Kidney (tissue), 14 donors: ENCODE measurements around the gene RAB3C. TPM values are rescaled to one million over a fixed set of nuclear protein-coding genes. Genes with fewer than 3 reads are reported as not detected.

Source experiments
- DNase-seq, 5 donors: peaks; one replicate each; pipeline ENCODE4 v3.0.0-alpha.2; 2013 to 2020
- FAIRE-seq: peaks from 2 replicates; lab custom pipeline; 2012; peaks lifted over from hg19 to GRCh38; lab: Jason Lieb, UNC
- H3K27ac ChIP-seq, 2 donors: one replicate each; pipeline ENCODE4 v1.7.0; 2013; ENCODE audit warnings: low read depth in 2 of 2, low read length in 2 of 2, inconsistent platforms in 1 of 2
- H3K27me3 ChIP-seq: one replicate; pipeline ENCODE4 v1.7.1; 2013; ENCODE audit warnings: low read length, inconsistent platforms; ENCODE audit not compliant: control insufficient read depth, insufficient read depth
- H3K36me3 ChIP-seq, 3 donors: one replicate each; pipeline versions ENCODE4 v1.7.0 to v1.7.1; 2013; ENCODE audit warnings: low read length in 3 of 3, control low read depth in 1 of 3, inconsistent platforms in 1 of 3; ENCODE audit not compliant: insufficient read depth in 3 of 3, control insufficient read depth in 2 of 3
- H3K4me1 ChIP-seq, 3 donors: one replicate each; pipeline versions ENCODE4 v1.7.0 to v1.7.1; 2013; ENCODE audit warnings: low read length in 3 of 3, inconsistent platforms in 1 of 3, low read depth in 1 of 3; ENCODE audit not compliant: control insufficient read depth in 2 of 3, insufficient read depth in 2 of 3
- H3K4me3 ChIP-seq, 3 donors: one replicate each; pipeline versions ENCODE4 v1.7.0 to v1.8.1; 2013; ENCODE audit warnings: low read length in 3 of 3, control low read depth in 1 of 3, inconsistent platforms in 1 of 3
- H3K9ac ChIP-seq, 3 donors: one replicate each; pipeline versions ENCODE4 v1.7.0 to v1.7.1; 2013; ENCODE audit warnings: low read length in 3 of 3, control low read depth in 1 of 3, inconsistent platforms in 1 of 3
- H3K9me3 ChIP-seq, 3 donors: one replicate each; pipeline versions ENCODE4 v1.7.0 to v1.7.1; 2013; ENCODE audit warnings: low read length in 3 of 3, control low read depth in 1 of 3, inconsistent platforms in 1 of 3; ENCODE audit not compliant: control insufficient read depth in 2 of 3, insufficient read depth in 1 of 3
- CTCF ChIP-seq: IDR thresholded peaks from 3 replicates; pipeline ENCODE4 v1.5.1; 2012; ENCODE audit warnings: mild to moderate bottlenecking, moderate library complexity, borderline replicate concordance; ENCODE audit not compliant: insufficient read depth; ENCODE audit errors: extremely low read depth
- intact Hi-C: fragments of 100-400 bp; cut with DNase I; formaldehyde crosslinking; loops from one replicate; pipeline ENCODE4 v1.11.1; 2022
- polyA plus RNA-seq: library from polyadenylated mRNA; stranded (reverse); fragments of 350-450 nt; fragmentation: Illumina TruSeq; extraction: RNeasy Lipid Tissue Mini Kit (QIAGEN cat#74804); gene quantifications from one replicate; pipeline ENCODE4 v1.2.3, GENCODE V29; 2014; ENCODE audit warnings: low read depth, low replicate concordance; ENCODE audit not compliant: insufficient read depth
- total RNA-seq: library from RNA; stranded (reverse); fragmentation: NEBNext Ultra II Directional; extraction: Animal tissue kit (Norgen Biotek cat#: 25700); gene quantifications from one replicate; pipeline ENCODE4 v1.2.1, GENCODE V29; 2021
- donor health status: control.
- donor health status: control.
- donor health status: control.
- donor health status: control.
- donor health status: control.
- donor health status: DM: yes; HTN: yes; CAD: no.
- donor health status: Normal renal cell carcinoma (clear cell type).

RAB3C gene
- total and polyA plus RNA-seq, 2 donors from 2014 or later = 3.7 TPM; not detected in 1

GRCh38 chr5:58582019-58582802, 664 bp upstream of the RAB3C start:
- Histone ChIP-seq H3K9ac (peak overlapping the region; percentile 6 to 70 (median 22)), H3K4me1 (peaks cover 0 to 7% (median 7%) of the 10 kb centered on the region in 3 donors), H3K27ac (no peak overlapping the region), H3K4me3 (peak overlapping the region; percentile 79 to 83 (median 82)), H3K9me3 (peaks cover 0 to 2% (median 0%) of the 10 kb centered on the region in 3 donors), H3K27me3 (peaks cover 5% of the 10 kb centered on the region), H3K36me3 (no peaks in the 10 kb centered on the region)
- intact Hi-C loops = no loop called here
- FAIRE-seq = no peak
- DNase-seq = peak in 3 of 5 donors; percentile 12 to 55 (median 15)
- no peak for TF ChIP-seq CTCF

- FAIRE-seq = no peak
- TF ChIP-seq CTCF = no peak
- Histone ChIP-seq H3K4me3 (no peak overlapping the region), H3K4me1 (no peaks in the 10 kb centered on the region), H3K27ac (no peak overlapping the region), H3K9ac (no peak overlapping the region), H3K36me3 (no peaks in the 10 kb centered on the region), H3K27me3 (no peaks in the 10 kb centered on the region), H3K9me3 (no peaks in the 10 kb centered on the region)
- intact Hi-C loops = no loop called here
- DNase-seq = no peak
These were observed 13.1 kb downstream of the RAB3C start for GRCh38 chr5:58595952-58596351.

- no peak for FAIRE-seq
- Histone ChIP-seq H3K4me1 (no peaks in the 10 kb centered on the region), H3K4me3 (no peak overlapping the region), H3K27me3 (no peaks in the 10 kb centered on the region), H3K27ac (no peak overlapping the region), H3K9me3 (no peaks in the 10 kb centered on the region), H3K36me3 (no peaks in the 10 kb centered on the region), H3K9ac (no peak overlapping the region)
- TF ChIP-seq CTCF = no peak
- DNase-seq = no peak
- intact Hi-C loops = no loop called here
These were observed 15.6 kb downstream of the RAB3C start for GRCh38 chr5:58598440-58598839.
